ENCODE measurements around the gene USP32.

- TF ChIP-seq CTCF (IDR thresholded peaks at IDR 0.05), result no peak
- TF ChIP-seq POLR2A (IDR thresholded peaks at IDR 0.05), result no peak
Measured at GRCh38 chr17:60386147-60387058, 5.5 kb downstream of the USP32 start.

Measured in right lobe of liver (tissue), 4 donors.